GM13976 (cell line): ENCODE data around the gene FSHR.

Experiments used
- DNase-seq: peaks from one replicate; pipeline ENCODE4 v3.0.0; 2012; ENCODE audit warnings: low spot score
- CTCF ChIP-seq: IDR thresholded peaks from 2 replicates; pipeline ENCODE4 v1.5.1; 2012; ENCODE audit warnings: borderline replicate concordance, mild to moderate bottlenecking; ENCODE audit not compliant: insufficient read depth; ENCODE audit errors: extremely low read depth, missing control alignments, control extremely low read depth
- in situ Hi-C: fragments of 300-500 bp; cut with MboI; formaldehyde crosslinking; loops from one replicate; pipeline ENCODE4 v1.12.0; 2022; ENCODE audit warnings: low sequenced_read_pairs, mixed read lengths, inconsistent platforms; ENCODE audit not compliant: unreplicated experiment

FSHR gene

GRCh38 chr2:49177194-49177593 lies 22.9 kb upstream of the FSHR start:
- TF ChIP-seq CTCF, result no peak
- no peak for DNase-seq
- in situ Hi-C loops, result no loop called here

GRCh38 chr2:49175831-49176230 lies 21.5 kb upstream of the FSHR start:
- no peak for TF ChIP-seq CTCF
- in situ Hi-C loops, result no loop called here
- no peak for DNase-seq

GRCh38 chr2:49174750-49175149 lies 20.4 kb upstream of the FSHR start:
- in situ Hi-C loops, result no loop called here
- no peak for TF ChIP-seq CTCF
- DNase-seq, result no peak

GRCh38 chr2:49167131-49167530 lies 12.8 kb upstream of the FSHR start:
- DNase-seq, result no peak
- no peak for TF ChIP-seq CTCF
- in situ Hi-C loops, result no loop called here

- no peak for TF ChIP-seq CTCF
- in situ Hi-C loops, result no loop called here
Measured at GRCh38 chr2:49165662-49166061, 11.3 kb upstream of the FSHR start.

GRCh38 chr2:49164729-49165128 lies 10.4 kb upstream of the FSHR start:
- in situ Hi-C loops, result no loop called here
- DNase-seq, result no peak
- no peak for TF ChIP-seq CTCF

More at GRCh38 chr2:49165662-49166061, 11.3 kb upstream of the FSHR start:
- DNase-seq, result no peak

GRCh38 chr2:49162151-49162550 lies 7.8 kb upstream of the FSHR start:
- in situ Hi-C loops, result no loop called here
- DNase-seq, result no peak
- TF ChIP-seq CTCF, result no peak
